H1 (cell line): Measurements from ENCODE around the gene CPED1. TPM values are rescaled to one million over a fixed set of nuclear protein-coding genes. Genes with fewer than 3 reads are reported as not detected.

Experiments used
- polyA plus RNA-seq, 7 experiments: library from polyadenylated mRNA; depleted of rRNA in 3 of 7; stranded (reverse) in 5 of 7; unstranded in 2 of 7; fragments of >200 nt in 5 of 7; fragments of 200-250 nt in 2 of 7; gene quantifications; 1 replicate in 5 of 7; 2 replicates in 1 of 7; 4 replicates in 1 of 7; pipeline versions ENCODE4 v1.2.1 to v1.2.3, GENCODE V29; 2011 to 2013; ENCODE audit warnings: missing spikeins in 2 of 7, mixed read lengths in 2 of 7
- total RNA-seq: library from RNA; stranded (reverse); fragmentation: NEBNext Ultra II Directional; extraction: Animal tissue kit (Norgen Biotek cat#: 25700); gene quantifications from 2 replicates; pipeline ENCODE4 v1.2.1, GENCODE V29; 2021
- TF ChIP-seq, protein P1 (sequence below): fragments of 300-600 bp; sonication (generic); IDR thresholded peaks from 2 replicates; pipeline ENCODE4 v1.7.1; 2012; ENCODE audit warnings: low read length, moderate library complexity, mild to moderate bottlenecking, inconsistent platforms; ENCODE audit not compliant: insufficient replicate concordance

Gene CPED1
- total and polyA plus RNA-seq, 2 of the 8 experiments (the other 6 are each of a cell fraction or from before 2014, with no cell fraction given): 0.08 to 0.39 TPM

DNA sequence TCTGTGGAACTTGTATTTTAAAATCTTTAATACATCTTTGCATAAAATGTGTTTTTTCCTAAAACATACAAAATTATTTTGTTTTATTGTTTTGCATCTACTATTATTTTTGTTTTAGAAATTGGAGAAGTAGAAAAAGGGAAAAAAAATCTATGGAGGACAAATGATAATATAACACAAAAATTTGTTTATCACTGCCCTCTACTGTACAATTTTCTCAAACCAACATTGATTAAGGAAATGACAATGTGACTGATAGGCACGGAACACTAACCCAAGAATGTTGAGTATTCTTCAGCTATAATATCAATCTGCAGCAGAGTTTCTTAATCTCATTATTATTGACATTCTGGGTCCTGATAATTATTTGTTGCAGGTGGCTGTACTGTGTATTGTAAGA, 47.4 kb upstream of the CPED1 start (continued):
- TF ChIP-seq, protein P1, sequence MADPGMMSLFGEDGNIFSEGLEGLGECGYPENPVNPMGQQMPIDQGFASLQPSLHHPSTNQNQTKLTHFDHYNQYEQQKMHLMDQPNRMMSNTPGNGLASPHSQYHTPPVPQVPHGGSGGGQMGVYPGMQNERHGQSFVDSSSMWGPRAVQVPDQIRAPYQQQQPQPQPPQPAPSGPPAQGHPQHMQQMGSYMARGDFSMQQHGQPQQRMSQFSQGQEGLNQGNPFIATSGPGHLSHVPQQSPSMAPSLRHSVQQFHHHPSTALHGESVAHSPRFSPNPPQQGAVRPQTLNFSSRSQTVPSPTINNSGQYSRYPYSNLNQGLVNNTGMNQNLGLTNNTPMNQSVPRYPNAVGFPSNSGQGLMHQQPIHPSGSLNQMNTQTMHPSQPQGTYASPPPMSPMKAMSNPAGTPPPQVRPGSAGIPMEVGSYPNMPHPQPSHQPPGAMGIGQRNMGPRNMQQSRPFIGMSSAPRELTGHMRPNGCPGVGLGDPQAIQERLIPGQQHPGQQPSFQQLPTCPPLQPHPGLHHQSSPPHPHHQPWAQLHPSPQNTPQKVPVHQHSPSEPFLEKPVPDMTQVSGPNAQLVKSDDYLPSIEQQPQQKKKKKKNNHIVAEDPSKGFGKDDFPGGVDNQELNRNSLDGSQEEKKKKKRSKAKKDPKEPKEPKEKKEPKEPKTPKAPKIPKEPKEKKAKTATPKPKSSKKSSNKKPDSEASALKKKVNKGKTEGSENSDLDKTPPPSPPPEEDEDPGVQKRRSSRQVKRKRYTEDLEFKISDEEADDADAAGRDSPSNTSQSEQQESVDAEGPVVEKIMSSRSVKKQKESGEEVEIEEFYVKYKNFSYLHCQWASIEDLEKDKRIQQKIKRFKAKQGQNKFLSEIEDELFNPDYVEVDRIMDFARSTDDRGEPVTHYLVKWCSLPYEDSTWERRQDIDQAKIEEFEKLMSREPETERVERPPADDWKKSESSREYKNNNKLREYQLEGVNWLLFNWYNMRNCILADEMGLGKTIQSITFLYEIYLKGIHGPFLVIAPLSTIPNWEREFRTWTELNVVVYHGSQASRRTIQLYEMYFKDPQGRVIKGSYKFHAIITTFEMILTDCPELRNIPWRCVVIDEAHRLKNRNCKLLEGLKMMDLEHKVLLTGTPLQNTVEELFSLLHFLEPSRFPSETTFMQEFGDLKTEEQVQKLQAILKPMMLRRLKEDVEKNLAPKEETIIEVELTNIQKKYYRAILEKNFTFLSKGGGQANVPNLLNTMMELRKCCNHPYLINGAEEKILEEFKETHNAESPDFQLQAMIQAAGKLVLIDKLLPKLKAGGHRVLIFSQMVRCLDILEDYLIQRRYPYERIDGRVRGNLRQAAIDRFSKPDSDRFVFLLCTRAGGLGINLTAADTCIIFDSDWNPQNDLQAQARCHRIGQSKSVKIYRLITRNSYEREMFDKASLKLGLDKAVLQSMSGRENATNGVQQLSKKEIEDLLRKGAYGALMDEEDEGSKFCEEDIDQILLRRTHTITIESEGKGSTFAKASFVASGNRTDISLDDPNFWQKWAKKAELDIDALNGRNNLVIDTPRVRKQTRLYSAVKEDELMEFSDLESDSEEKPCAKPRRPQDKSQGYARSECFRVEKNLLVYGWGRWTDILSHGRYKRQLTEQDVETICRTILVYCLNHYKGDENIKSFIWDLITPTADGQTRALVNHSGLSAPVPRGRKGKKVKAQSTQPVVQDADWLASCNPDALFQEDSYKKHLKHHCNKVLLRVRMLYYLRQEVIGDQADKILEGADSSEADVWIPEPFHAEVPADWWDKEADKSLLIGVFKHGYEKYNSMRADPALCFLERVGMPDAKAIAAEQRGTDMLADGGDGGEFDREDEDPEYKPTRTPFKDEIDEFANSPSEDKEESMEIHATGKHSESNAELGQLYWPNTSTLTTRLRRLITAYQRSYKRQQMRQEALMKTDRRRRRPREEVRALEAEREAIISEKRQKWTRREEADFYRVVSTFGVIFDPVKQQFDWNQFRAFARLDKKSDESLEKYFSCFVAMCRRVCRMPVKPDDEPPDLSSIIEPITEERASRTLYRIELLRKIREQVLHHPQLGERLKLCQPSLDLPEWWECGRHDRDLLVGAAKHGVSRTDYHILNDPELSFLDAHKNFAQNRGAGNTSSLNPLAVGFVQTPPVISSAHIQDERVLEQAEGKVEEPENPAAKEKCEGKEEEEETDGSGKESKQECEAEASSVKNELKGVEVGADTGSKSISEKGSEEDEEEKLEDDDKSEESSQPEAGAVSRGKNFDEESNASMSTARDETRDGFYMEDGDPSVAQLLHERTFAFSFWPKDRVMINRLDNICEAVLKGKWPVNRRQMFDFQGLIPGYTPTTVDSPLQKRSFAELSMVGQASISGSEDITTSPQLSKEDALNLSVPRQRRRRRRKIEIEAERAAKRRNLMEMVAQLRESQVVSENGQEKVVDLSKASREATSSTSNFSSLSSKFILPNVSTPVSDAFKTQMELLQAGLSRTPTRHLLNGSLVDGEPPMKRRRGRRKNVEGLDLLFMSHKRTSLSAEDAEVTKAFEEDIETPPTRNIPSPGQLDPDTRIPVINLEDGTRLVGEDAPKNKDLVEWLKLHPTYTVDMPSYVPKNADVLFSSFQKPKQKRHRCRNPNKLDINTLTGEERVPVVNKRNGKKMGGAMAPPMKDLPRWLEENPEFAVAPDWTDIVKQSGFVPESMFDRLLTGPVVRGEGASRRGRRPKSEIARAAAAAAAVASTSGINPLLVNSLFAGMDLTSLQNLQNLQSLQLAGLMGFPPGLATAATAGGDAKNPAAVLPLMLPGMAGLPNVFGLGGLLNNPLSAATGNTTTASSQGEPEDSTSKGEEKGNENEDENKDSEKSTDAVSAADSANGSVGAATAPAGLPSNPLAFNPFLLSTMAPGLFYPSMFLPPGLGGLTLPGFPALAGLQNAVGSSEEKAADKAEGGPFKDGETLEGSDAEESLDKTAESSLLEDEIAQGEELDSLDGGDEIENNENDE: no peak
